ENCODE results near the gene ABHD3. TPM values are rescaled to one million over a fixed set of nuclear protein-coding genes. Genes with fewer than 3 reads are reported as not detected.
"Not testable (repeated sequence)": the region's sequence is repeated elsewhere in the genome, so short reads cannot be mapped to it uniquely, and the experiment has no call there.

ABHD3 gene
- total and polyA plus RNA-seq, 2 donors (not counting 3 experiments of a cell fraction or from before 2014, with no cell fraction given): 6.3 to 14.9 TPM

DNA sequence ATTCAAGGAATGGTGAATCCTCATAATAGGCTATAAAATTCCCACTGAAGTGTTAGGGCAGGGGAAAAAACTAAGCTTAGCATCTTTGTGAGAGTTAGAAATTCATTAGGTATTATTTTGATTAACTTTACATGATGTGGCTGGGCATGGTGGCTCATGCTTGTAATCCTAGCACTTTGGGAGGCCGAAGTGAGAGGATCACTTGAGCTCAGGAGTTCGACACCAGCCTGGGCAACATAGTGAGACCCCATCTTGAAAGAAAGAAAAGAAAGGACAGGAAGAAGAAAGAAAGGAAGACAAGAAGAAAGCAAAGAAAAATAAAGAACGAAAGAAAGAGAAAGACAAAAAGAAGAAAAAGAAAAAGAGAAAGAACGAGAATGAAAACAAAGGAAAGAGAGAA is 52.5 kb downstream of the ABHD3 start:
- no peak for TF ChIP-seq POLR2AphosphoS5 (IDR thresholded peaks at IDR 0.05; ENCODE audit: insufficient read depth, low read depth, low read length)
- no peak for TF ChIP-seq JUN (IDR thresholded peaks at IDR 0.05; ENCODE audit: borderline replicate concordance, insufficient read depth, insufficient read length, low read depth)
- intact Hi-C loops (cut with micrococcal nuclease): no loop called here
- Histone ChIP-seq H3K9me3 (replicated peaks; ENCODE audit: control insufficient read depth, insufficient read depth, low read length) (no peaks in the 10 kb centered on the region), H2AFZ (ENCODE audit: low read depth, low read length) (no peak overlapping the region), H4K20me1 (replicated peaks; ENCODE audit: control insufficient read depth, extremely low read depth, insufficient read depth, low read length) (no peaks in the 10 kb centered on the region), H3K4me1 (ENCODE audit: control insufficient read depth, extremely low read depth, insufficient read depth, low read length) (peaks cover 11% of the 10 kb centered on the region), H3K27me3 (ENCODE audit: control insufficient read depth in 2 of 2, insufficient read depth in 2 of 2, low read length in 2 of 2) (no peaks in the 10 kb centered on the region), H3K9ac (replicated peaks; ENCODE audit: extremely low read depth, insufficient read depth, low read length) (no peak overlapping the region), H3K9me1 (replicated peaks; ENCODE audit: control insufficient read depth, extremely low read depth, insufficient read depth, low read length) (no peaks in the 10 kb centered on the region), H3K36me3 (ENCODE audit: control insufficient read depth in 2 of 2, extremely low read depth in 1 of 2, insufficient read depth in 2 of 2, low read length in 2 of 2) (no peaks in the 10 kb centered on the region), H3K4me2 (ENCODE audit: insufficient read depth, low read length) (no peak overlapping the region), H3K4me3 (replicated peaks in 1 of 3; ENCODE audit: insufficient read depth in 1 of 3, low read depth in 1 of 3, low read length in 3 of 3) (no peak overlapping the region), H3K79me2 (ENCODE audit: control insufficient read depth, insufficient read depth, low read length) (no peaks in the 10 kb centered on the region), H3K27ac (ENCODE audit: insufficient read depth, low read depth, low read length) (no peak overlapping the region)
- ChIA-PET CTCF (interaction anchor here (0.9 kb wide), 1 partner anchor 51 kb away, joined by 4 read pairs; no protein-coding TSS in a partner anchor), POLR2A (no interaction called here)
- FAIRE-seq: no peak
- dilution Hi-C loops (cut with MboI; ENCODE audit: extremely low pct_ligation_motif_present, low sequenced_read_pairs): no loop called here
- DNase-seq (ENCODE audit: low read depth, low spot score): no peak
- no TSS peak for BruUV-seq (replicated peaks)

- FAIRE-seq (no peak), DNase-seq (ENCODE audit: low read depth, low spot score) (no peak)
- H2AFZ ChIP-seq (ENCODE audit: low read depth, low read length): no peak overlapping the region
- H3K36me3 ChIP-seq (ENCODE audit: control insufficient read depth in 2 of 2, extremely low read depth in 1 of 2, insufficient read depth in 2 of 2, low read length in 2 of 2): no peaks in the 10 kb centered on the region
- no peak overlapping the region for H3K4me3 ChIP-seq (replicated peaks in 1 of 3; ENCODE audit: insufficient read depth in 1 of 3, low read depth in 1 of 3, low read length in 3 of 3)
- H3K79me2 ChIP-seq (ENCODE audit: control insufficient read depth, insufficient read depth, low read length): no peaks in the 10 kb centered on the region
- no peak overlapping the region for H3K9ac ChIP-seq (replicated peaks; ENCODE audit: extremely low read depth, insufficient read depth, low read length)
- TF ChIP-seq CTCF (IDR thresholded peaks at IDR 0.05; ENCODE audit: extremely low read depth in 1 of 2, insufficient read depth in 1 of 2, low read depth in 1 of 2, low read length in 2 of 2) (no peak), FOS (IDR thresholded peaks at IDR 0.05; ENCODE audit: borderline replicate concordance, insufficient read depth, low read length) (no peak), POLR2A (IDR thresholded peaks at IDR 0.05; ENCODE audit: low read depth, low read length) (no peak)
- no peaks in the 10 kb centered on the region for H3K9me1 ChIP-seq (replicated peaks; ENCODE audit: control insufficient read depth, extremely low read depth, insufficient read depth, low read length)
- H3K27ac ChIP-seq (ENCODE audit: insufficient read depth, low read depth, low read length): no peak overlapping the region
- H3K4me1 ChIP-seq (ENCODE audit: control insufficient read depth, extremely low read depth, insufficient read depth, low read length): no peaks in the 10 kb centered on the region
- no TSS peak for BruUV-seq (replicated peaks)
- no peaks in the 10 kb centered on the region for H3K27me3 ChIP-seq (ENCODE audit: control insufficient read depth in 2 of 2, insufficient read depth in 2 of 2, low read length in 2 of 2)
- dilution Hi-C loops (cut with MboI; ENCODE audit: extremely low pct_ligation_motif_present, low sequenced_read_pairs) (no loop called here), intact Hi-C loops (cut with micrococcal nuclease) (no loop called here)
- ChIA-PET CTCF (interaction anchor here (1.3 kb wide), 1 partner anchor 18 kb away, joined by 5 read pairs; no protein-coding TSS in a partner anchor), POLR2A (no interaction called here)
- H3K4me2 ChIP-seq (ENCODE audit: insufficient read depth, low read length): no peak overlapping the region
- H3K9me3 ChIP-seq (replicated peaks; ENCODE audit: control insufficient read depth, insufficient read depth, low read length): no peaks in the 10 kb centered on the region
- no peaks in the 10 kb centered on the region for H4K20me1 ChIP-seq (replicated peaks; ENCODE audit: control insufficient read depth, extremely low read depth, insufficient read depth, low read length)
Measured at GRCh38 chr18:21650311-21650710, 54.3 kb downstream of the ABHD3 start.

- H3K27ac ChIP-seq (ENCODE audit: insufficient read depth, low read depth, low read length); H3K9me3 ChIP-seq (replicated peaks; ENCODE audit: control insufficient read depth, insufficient read depth, low read length); H2AFZ ChIP-seq (ENCODE audit: low read depth, low read length); H3K27me3 ChIP-seq (ENCODE audit: control insufficient read depth in 2 of 2, insufficient read depth in 2 of 2, low read length in 2 of 2); H3K4me2 ChIP-seq (ENCODE audit: insufficient read depth, low read length); DNase-seq (ENCODE audit: low read depth, low spot score); intact Hi-C loops (cut with micrococcal nuclease); POLR2A ChIA-PET; dilution Hi-C loops (cut with MboI; ENCODE audit: extremely low pct_ligation_motif_present, low sequenced_read_pairs); CTCF ChIA-PET; FAIRE-seq; BruUV-seq (replicated peaks); H3K9me1 ChIP-seq (replicated peaks; ENCODE audit: control insufficient read depth, extremely low read depth, insufficient read depth, low read length); H3K9ac ChIP-seq (replicated peaks; ENCODE audit: extremely low read depth, insufficient read depth, low read length); H3K4me1 ChIP-seq (ENCODE audit: control insufficient read depth, extremely low read depth, insufficient read depth, low read length); H4K20me1 ChIP-seq (replicated peaks; ENCODE audit: control insufficient read depth, extremely low read depth, insufficient read depth, low read length); H3K79me2 ChIP-seq (ENCODE audit: control insufficient read depth, insufficient read depth, low read length); H3K36me3 ChIP-seq (ENCODE audit: control insufficient read depth in 2 of 2, extremely low read depth in 1 of 2, insufficient read depth in 2 of 2, low read length in 2 of 2); H3K4me3 ChIP-seq (replicated peaks in 1 of 3; ENCODE audit: insufficient read depth in 1 of 3, low read depth in 1 of 3, low read length in 3 of 3): not testable (repeated sequence)
Measured at GRCh38 chr18:21640375-21640774, 64.2 kb downstream of the ABHD3 start.

Measured in endothelial cell of umbilical vein (primary cell).